Measurements from ENCODE around the gene HIP1.
A peak's percentile ranks its signal among the peaks of the same experiment; 100 is the strongest.
"Not testable (repeated sequence)": the region's sequence is repeated elsewhere in the genome, so short reads cannot be mapped to it uniquely, and the experiment has no call there.

The HIP1 gene

DNA sequence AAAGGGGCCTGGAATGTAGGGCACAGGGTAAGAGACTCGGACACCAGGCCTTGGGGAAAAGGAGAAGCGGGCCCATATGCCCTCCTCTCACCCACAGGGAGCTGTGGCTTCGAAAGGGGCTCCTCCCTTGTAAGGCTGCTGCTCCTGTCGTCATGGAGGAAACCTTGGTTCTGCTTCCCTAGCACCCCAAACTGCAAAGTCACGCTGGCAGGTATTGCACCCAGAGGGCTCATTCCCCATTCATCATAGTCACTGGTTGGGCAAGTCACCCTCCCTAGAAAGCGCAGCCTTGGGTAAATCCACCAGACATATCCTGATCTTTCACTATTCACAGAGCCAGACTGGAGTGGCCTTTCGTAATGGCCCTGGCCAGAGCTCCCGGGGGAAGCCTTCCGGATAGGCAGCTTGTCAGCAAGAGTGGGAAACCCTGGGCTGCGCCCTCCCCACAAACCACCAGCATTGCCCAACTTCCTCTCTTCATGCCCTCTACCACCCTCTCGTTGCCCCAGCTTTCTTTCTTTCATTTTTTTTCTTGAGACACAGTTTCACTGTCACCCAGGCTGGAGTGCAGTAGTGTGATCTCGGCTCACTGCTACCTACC lies 121.0 kb downstream of the HIP1 start:
- DNase-seq (ENCODE audit: low read depth), result peak; percentile 50
- TF ChIP-seq CTCF (conservative IDR thresholded peaks at IDR 0.05; ENCODE audit: low read depth, low read length), result no peak
- no peak overlapping the region for H3K4me3 ChIP-seq (ENCODE audit: low read depth, low read length)

DNA sequence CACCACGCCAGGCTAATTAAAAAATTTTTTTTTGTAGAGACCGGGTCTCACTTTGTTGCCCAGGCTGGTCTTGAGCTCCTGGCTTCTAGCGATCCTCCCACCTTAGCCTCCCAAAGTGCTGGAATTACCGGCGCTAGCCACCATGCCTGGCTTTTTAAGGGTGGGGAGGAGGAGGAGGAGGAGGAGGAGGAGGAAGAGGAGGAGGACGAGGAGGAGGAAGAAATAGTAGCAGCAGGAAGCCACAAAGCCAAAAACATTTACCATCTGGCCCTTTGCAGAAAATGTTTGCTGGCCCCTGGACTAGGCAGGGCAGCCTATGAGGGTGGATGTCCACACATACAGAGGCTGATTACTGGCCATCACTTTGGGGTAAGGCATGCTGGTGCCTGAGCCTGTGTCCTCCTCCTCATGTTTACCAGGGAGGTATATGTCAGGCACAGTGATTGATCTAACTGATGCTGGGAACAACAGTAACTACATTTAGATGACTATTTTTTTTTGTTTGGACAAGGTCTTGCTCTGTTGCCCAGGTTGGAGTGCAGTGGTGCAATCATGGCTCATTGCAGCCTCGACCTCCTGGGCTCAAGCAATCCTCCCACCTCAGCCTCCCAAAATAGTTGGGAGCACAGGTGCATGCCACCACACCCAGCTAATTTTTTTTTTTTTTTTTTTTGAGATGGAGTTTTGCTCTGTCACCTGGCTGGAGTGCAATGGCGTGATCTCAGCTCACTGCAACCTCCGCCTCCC lies 122.1 kb downstream of the HIP1 start:
- no peak overlapping the region for H3K4me3 ChIP-seq (ENCODE audit: low read depth, low read length)
- no peak for DNase-seq (ENCODE audit: low read depth)
- TF ChIP-seq CTCF (conservative IDR thresholded peaks at IDR 0.05; ENCODE audit: low read depth, low read length), result no peak

DNA sequence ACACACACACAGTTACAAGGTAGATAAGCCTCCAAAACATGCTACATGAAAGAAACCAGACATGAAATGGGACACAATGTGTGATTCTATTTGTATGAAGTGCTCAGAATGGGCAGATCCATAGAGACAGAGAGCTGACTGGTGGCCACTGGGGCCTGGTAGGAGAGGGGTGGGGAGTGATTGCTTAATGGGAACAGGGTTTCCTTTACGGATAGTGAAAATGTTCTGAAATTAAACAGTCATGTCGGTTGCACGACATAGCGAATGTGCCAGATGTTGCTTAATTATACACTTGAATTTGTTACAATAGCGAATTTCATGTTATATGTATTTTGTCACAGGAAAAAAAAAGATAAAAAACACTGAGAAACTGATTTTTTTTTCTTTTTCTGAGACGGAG lies 124.3 kb downstream of the HIP1 start:
- no peak for DNase-seq (ENCODE audit: low read depth)
- TF ChIP-seq CTCF (conservative IDR thresholded peaks at IDR 0.05; ENCODE audit: low read depth, low read length), result no peak
- no peak overlapping the region for H3K4me3 ChIP-seq (ENCODE audit: low read depth, low read length)

GRCh38 chr7:75613351-75613750 lies 125.4 kb downstream of the HIP1 start:
- no peak for DNase-seq (ENCODE audit: low read depth)
- TF ChIP-seq CTCF (conservative IDR thresholded peaks at IDR 0.05; ENCODE audit: low read depth, low read length), result no peak
- no peak overlapping the region for H3K4me3 ChIP-seq (ENCODE audit: low read depth, low read length)

- H3K4me3 ChIP-seq (ENCODE audit: low read depth, low read length), result no peak overlapping the region
- no peak for DNase-seq (ENCODE audit: low read depth)
- TF ChIP-seq CTCF (conservative IDR thresholded peaks at IDR 0.05; ENCODE audit: low read depth, low read length), result no peak
Measured at GRCh38 chr7:75611557-75612178, 127.1 kb downstream of the HIP1 start.

- not testable (repeated sequence) for DNase-seq (ENCODE audit: low read depth)
Measured at GRCh38 chr7:75609416-75609815, 129.3 kb downstream of the HIP1 start.

DNA sequence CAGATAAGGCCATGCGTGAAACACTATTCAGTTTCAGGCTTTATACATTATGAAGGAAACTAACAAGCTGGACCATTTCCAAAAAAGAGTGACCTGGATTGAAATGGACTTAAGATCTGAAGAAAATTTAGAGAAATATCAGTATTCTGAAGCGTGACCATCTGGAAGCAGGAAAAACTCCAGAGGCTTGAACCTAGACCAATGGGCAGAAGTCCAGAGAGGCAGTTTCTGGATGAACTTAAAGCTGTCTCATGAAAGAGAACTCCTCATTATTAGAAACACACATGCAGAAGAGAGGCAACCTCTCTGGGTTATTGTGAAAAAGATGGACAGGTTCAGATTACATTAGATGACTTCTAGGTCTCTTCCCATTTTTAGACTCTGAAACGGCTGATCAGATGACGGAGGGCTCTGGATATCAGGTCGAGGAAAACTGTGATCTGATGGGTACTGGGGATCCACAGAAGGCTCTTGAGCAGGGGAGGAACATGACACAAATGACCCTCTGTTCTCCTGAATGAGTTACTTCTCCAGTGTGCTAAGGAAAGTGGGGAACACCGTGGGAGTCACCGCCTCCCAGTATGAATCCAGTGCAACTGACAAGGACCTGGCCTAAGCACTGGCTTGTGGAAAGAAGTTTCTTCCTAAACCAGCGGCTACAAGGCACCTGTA lies 130.2 kb downstream of the HIP1 start:
- no peak overlapping the region for H3K4me3 ChIP-seq (ENCODE audit: low read depth, low read length)
- no peak for DNase-seq (ENCODE audit: low read depth)
- TF ChIP-seq CTCF (conservative IDR thresholded peaks at IDR 0.05; ENCODE audit: low read depth, low read length), result no peak

More at GRCh38 chr7:75609416-75609815, 129.3 kb downstream of the HIP1 start:
- H3K4me3 ChIP-seq (ENCODE audit: low read depth, low read length), result not testable (repeated sequence)
